ENCODE measurements around the gene SIPA1L3. TPM values are rescaled to one million over a fixed set of nuclear protein-coding genes. Genes with fewer than 3 reads are reported as not detected.

Gene SIPA1L3
- total and polyA plus RNA-seq, 4 donors, result 9.6 to 50.5 (median 27.6) TPM

GRCh38 chr19:38209671-38210457, 302.9 kb downstream of the SIPA1L3 start:
- WGBS, 2 donors, result 5 to 6% methylated on average over 30 of the region's 30 CpGs
- peaks cover 0 to 19% (median 3%) of the 10 kb centered on the region in 4 donors for H3K36me3 ChIP-seq (ENCODE audit: control insufficient read depth in 4 of 4, insufficient read depth in 4 of 4, low read length in 4 of 4)
- TF ChIP-seq CTCF (IDR thresholded peaks at IDR 0.05; ENCODE audit: control extremely low read depth, extremely low read depth), result no peak
- no peak overlapping the region for H3K4me3 ChIP-seq
- peaks cover 0 to 5% (median 0%) of the 10 kb centered on the region in 3 donors for H3K27me3 ChIP-seq (ENCODE audit: control insufficient read depth in 3 of 3, insufficient read depth in 3 of 3, low read length in 2 of 3)
- peak overlapping the region in 1 of 2 donors; percentile 9 for H3K27ac ChIP-seq (ENCODE audit: low read depth in 1 of 2, low read length in 1 of 2)
- peak; percentile 27 for ATAC-seq (ENCODE audit: insufficient read depth, low FRiP score)
- H3K9ac ChIP-seq (ENCODE audit: insufficient read depth in 1 of 2, low read length in 2 of 2), result peak overlapping the region in 1 of 2 donors; percentile 70
- peaks cover 0 to 10% (median 0%) of the 10 kb centered on the region in 4 donors for H3K9me3 ChIP-seq (ENCODE audit: control insufficient read depth in 4 of 4, insufficient read depth in 3 of 4, low read length in 3 of 4)
- H3K4me1 ChIP-seq (ENCODE audit: control insufficient read depth in 5 of 5, insufficient read depth in 5 of 5, low read length in 5 of 5), result peaks cover 3 to 32% (median 9%) of the 10 kb centered on the region in 5 donors
- DNase-seq, result peak; percentile 93 to 97 (median 95)

GRCh38 chr19:38210458-38210987, 303.5 kb downstream of the SIPA1L3 start:
- H3K4me3 ChIP-seq, result no peak overlapping the region

GRCh38 chr19:38211151-38211591, 304.2 kb downstream of the SIPA1L3 start:
- Histone ChIP-seq H3K4me3 (no peak overlapping the region), H3K36me3 (ENCODE audit: control insufficient read depth in 4 of 4, insufficient read depth in 4 of 4, low read length in 4 of 4) (peaks cover 0 to 10% (median 2%) of the 10 kb centered on the region in 4 donors), H3K4me1 (ENCODE audit: control insufficient read depth in 5 of 5, insufficient read depth in 5 of 5, low read length in 5 of 5) (peaks cover 3 to 32% (median 9%) of the 10 kb centered on the region in 5 donors), H3K27ac (ENCODE audit: low read depth in 1 of 2, low read length in 1 of 2) (no peak overlapping the region), H3K27me3 (ENCODE audit: control insufficient read depth in 3 of 3, insufficient read depth in 3 of 3, low read length in 2 of 3) (peaks cover 0 to 5% (median 0%) of the 10 kb centered on the region in 3 donors), H3K9me3 (ENCODE audit: control insufficient read depth in 4 of 4, insufficient read depth in 3 of 4, low read length in 3 of 4) (peaks cover 0 to 6% (median 0%) of the 10 kb centered on the region in 4 donors), H3K9ac (ENCODE audit: insufficient read depth in 1 of 2, low read length in 2 of 2) (no peak overlapping the region)
- DNase-seq, result peak; percentile 70 to 77 (median 76)
- ATAC-seq (ENCODE audit: insufficient read depth, low FRiP score), result no peak
- 1 to 5% methylated on average over 19 to 27 of the region's 27 CpGs for WGBS, 2 donors
- TF ChIP-seq CTCF (IDR thresholded peaks at IDR 0.05; ENCODE audit: control extremely low read depth, extremely low read depth), result no peak

More at GRCh38 chr19:38210458-38210987, 303.5 kb downstream of the SIPA1L3 start:
- 2 to 4% methylated on average over 22 to 24 of the region's 24 CpGs for WGBS, 2 donors
- Histone ChIP-seq H3K9me3 (ENCODE audit: control insufficient read depth in 4 of 4, insufficient read depth in 3 of 4, low read length in 3 of 4) (peaks cover 0 to 9% (median 0%) of the 10 kb centered on the region in 4 donors), H3K27ac (ENCODE audit: low read depth in 1 of 2, low read length in 1 of 2) (peak overlapping the region in 1 of 2 donors; percentile 20), H3K4me1 (ENCODE audit: control insufficient read depth in 5 of 5, insufficient read depth in 5 of 5, low read length in 5 of 5) (peaks cover 3 to 32% (median 9%) of the 10 kb centered on the region in 5 donors), H3K36me3 (ENCODE audit: control insufficient read depth in 4 of 4, insufficient read depth in 4 of 4, low read length in 4 of 4) (peaks cover 0 to 17% (median 3%) of the 10 kb centered on the region in 4 donors), H3K27me3 (ENCODE audit: control insufficient read depth in 3 of 3, insufficient read depth in 3 of 3, low read length in 2 of 3) (peaks cover 0 to 5% (median 0%) of the 10 kb centered on the region in 3 donors), H3K9ac (ENCODE audit: insufficient read depth in 1 of 2, low read length in 2 of 2) (no peak overlapping the region)
- TF ChIP-seq CTCF (IDR thresholded peaks at IDR 0.05; ENCODE audit: control extremely low read depth, extremely low read depth), result no peak
- DNase-seq (peak; percentile 94 to 97 (median 95)), ATAC-seq (ENCODE audit: insufficient read depth, low FRiP score) (no peak)

Measured in lung (tissue), 12 donors.